Erythroblast (primary cell): Measurements from ENCODE around the gene ADARB2.

ENCODE experiments used
- DNase-seq, 2 experiments: peaks; one replicate each; lab custom pipeline; 2025; lab: John Stamatoyannopoulos, UW
- GATA1 ChIP-seq: IDR thresholded peaks from 2 replicates; pipeline ENCODE4 v1.6.1; 2011; ENCODE audit warnings: low read depth, mild to moderate bottlenecking, control low read depth, low read length, moderate library complexity
- POLR2A ChIP-seq: IDR thresholded peaks from 2 replicates; pipeline ENCODE4 v1.6.1; 2011; ENCODE audit warnings: mild to moderate bottlenecking, low read length

ADARB2 gene

GRCh38 chr10:1641402-1641801 is 95.9 kb downstream of the ADARB2 start:
- no peak for TF ChIP-seq GATA1
- no peak for TF ChIP-seq POLR2A
- DNase-seq = no peak

DNA sequence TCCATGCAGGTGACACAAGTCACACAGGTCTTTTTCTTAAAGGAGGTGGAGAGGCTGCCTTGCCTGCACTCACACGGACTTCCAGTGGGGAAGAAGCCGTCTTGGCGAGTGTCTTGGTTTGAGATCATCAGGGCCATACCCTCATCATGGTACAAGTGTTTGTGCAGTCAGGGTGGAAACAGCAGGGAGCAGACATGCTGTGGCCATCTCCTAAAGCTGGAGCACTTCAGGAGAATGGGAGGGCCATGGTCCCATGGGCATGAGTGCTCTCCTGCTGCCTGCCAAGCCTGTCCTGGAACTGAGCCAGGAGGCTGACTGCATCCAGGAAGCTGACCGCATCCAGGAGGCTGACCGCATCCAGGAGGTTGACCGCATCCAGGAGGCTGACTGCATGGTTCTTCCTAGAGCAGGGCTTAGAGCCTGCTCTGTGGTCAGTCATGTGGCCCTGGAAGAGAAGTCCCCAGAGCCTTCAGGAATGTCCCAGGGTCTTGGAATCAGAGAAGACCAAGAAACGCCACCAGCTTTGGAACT is 98.4 kb downstream of the ADARB2 start:
- TF ChIP-seq GATA1 (no peak), POLR2A (no peak)
- no peak for DNase-seq

DNA sequence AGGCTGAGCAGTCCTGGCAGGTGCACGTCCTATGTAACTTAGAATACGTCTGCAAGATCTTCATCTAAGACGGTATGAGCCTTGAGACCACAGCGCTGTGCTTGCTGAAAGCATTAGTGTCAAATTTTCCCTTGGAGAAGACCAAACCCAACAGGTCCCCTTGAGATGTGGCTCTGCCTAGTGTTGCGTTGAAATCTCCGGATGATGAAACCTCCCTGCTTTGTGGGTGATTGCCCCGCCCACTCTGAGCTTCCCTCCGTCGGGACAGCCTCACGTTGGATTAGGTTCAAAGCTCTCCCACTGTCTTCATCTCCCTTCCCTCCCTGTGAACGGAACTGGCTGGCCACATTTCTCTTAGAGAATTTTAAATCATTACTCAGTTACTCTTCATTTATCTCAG is 102.0 kb downstream of the ADARB2 start:
- TF ChIP-seq POLR2A (no peak), GATA1 (no peak)
- DNase-seq = no peak

DNA sequence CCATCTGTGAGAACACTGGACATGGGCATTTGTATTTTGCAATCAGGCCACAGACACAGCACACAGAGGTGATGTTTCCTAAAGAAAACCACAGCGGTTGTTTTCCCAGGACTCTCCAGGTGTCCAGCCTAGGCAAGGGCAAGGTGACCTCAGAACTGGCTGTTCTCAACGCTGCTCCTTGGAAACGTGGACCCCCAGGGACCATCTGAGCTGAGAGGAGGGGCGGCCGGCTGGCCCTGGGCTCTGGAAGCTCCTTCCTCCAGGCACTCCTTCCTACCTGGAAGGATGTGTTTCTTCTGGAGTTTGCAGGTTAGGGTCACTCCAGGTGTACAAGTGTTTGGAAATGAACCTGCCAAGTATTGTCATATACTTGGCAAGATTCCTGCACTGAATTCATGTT is 103.1 kb downstream of the ADARB2 start:
- no peak for DNase-seq
- TF ChIP-seq POLR2A (no peak), GATA1 (no peak)

GRCh38 chr10:1633783-1634182 is 103.5 kb downstream of the ADARB2 start:
- no peak for DNase-seq
- TF ChIP-seq GATA1 (no peak), POLR2A (no peak)

DNA sequence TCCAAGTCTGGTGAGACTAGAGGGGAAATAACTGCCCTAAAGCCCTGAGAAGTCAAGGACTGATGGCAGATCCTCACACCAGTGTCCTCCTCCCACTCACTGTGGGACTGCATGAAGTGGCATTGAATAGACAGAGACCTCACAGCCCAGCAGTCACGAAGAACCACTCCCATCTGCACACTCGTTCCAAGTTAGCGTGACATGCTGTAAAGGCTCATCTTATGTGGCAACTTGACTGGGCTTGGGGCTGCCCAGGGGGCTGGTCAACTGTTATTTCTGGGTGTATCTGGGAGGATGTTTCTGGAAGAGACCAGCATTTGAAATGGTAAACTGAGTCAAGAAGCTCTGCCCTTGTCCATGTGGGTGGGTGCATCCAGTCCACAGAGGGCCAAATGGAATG is 104.7 kb downstream of the ADARB2 start:
- no peak for TF ChIP-seq GATA1
- no peak for DNase-seq

DNA sequence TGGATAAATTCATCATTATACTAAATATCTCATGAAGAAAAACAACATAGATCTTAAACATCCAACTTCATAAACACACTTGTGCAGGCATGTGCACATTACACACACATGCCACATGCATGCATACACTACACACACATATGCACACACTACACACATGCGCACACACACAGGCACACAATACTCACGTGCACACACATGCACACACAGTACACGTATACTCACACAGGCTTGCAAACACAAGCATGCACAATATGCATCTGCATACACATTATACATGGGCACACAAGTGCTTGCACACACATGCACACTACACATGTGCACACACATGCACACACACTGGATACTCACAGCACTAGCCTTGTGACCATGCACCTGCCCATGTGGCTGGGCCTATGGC is 105.2 kb downstream of the ADARB2 start:
- TF ChIP-seq GATA1 = no peak
- no peak for TF ChIP-seq POLR2A
- DNase-seq = no peak

DNA sequence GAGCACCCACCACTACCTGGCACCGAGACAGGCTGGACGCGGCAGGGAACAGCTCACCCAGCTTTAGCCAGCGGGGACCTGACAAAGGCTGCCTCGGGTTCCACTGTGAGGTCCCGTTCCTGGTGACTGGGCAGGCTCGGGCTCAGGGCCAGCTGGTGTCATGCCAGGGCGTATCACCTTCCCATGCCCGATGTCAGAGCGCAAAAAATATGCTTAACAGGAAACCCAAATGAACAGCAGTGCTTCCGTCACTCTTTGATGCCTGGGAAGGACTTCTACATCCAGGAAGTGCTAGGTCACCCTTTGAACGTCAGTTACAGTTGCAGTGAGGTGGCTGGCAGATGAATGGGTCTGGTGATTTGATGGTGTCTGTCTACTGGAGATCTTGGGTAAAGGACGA is 106.0 kb downstream of the ADARB2 start:
- TF ChIP-seq POLR2A (no peak), GATA1 (no peak)
- DNase-seq = no peak

GRCh38 chr10:1630304-1630703 is 107.0 kb downstream of the ADARB2 start:
- no peak for TF ChIP-seq GATA1
- no peak for TF ChIP-seq POLR2A

GRCh38 chr10:1629326-1630198 is 107.8 kb downstream of the ADARB2 start:
- TF ChIP-seq GATA1 (no peak), POLR2A (no peak)

More at GRCh38 chr10:1630304-1630703, 107.0 kb downstream of the ADARB2 start:
- DNase-seq = no peak

DNA sequence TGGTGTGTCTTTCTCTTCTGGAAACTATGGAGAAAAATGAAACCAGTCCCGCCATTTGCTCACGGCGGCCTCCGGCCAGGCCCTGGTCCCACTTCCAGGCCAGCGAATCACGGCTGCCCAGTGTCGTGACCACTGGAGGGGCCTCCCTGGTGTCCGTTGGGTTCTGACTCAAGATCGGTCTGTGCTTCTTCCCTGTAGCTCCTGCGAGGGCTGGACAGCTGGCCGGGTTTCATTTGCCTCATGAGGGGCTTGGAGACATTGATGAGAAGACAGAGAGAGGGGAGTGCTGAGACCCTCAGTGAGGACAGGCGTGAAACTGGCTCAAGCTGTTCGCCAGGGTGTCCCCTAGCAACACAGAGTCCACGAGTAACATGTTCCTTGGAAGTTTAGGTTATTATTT is 108.6 kb downstream of the ADARB2 start:
- no peak for DNase-seq

More at GRCh38 chr10:1629326-1630198, 107.8 kb downstream of the ADARB2 start:
- no peak for DNase-seq

DNA sequence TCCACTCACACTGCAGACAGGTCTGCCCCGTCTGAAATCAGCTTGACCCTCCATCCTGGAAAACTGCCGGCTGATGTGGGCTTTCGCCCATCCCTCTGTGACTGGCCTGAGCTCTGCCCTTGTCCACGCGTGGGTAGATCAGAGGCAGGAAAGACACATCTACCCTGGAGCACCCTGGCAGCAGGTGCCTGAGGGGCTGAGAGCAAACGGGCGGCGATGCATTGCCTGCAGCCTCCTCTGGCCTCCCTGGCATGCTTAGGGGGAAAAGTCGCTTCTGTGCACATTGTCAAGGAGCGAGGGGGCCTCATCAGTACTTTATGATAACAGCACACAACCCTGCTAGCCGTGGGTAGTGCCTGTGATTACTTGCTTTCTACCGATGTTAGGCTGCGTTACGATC is 109.4 kb downstream of the ADARB2 start:
- no peak for DNase-seq
- TF ChIP-seq GATA1 (no peak), POLR2A (no peak)

More for the DNA sequence above, 108.6 kb downstream of the ADARB2 start:
- TF ChIP-seq GATA1 = no peak
- no peak for TF ChIP-seq POLR2A

- TF ChIP-seq POLR2A (no peak), GATA1 (no peak)
- DNase-seq = no peak
Measured at GRCh38 chr10:1626835-1627234, 110.5 kb downstream of the ADARB2 start.

GRCh38 chr10:1626410-1626809 is 110.9 kb downstream of the ADARB2 start:
- TF ChIP-seq GATA1 (no peak), POLR2A (no peak)
- DNase-seq = no peak
